ENCODE measurements around the gene RPS19.

RPS19 gene

DNA sequence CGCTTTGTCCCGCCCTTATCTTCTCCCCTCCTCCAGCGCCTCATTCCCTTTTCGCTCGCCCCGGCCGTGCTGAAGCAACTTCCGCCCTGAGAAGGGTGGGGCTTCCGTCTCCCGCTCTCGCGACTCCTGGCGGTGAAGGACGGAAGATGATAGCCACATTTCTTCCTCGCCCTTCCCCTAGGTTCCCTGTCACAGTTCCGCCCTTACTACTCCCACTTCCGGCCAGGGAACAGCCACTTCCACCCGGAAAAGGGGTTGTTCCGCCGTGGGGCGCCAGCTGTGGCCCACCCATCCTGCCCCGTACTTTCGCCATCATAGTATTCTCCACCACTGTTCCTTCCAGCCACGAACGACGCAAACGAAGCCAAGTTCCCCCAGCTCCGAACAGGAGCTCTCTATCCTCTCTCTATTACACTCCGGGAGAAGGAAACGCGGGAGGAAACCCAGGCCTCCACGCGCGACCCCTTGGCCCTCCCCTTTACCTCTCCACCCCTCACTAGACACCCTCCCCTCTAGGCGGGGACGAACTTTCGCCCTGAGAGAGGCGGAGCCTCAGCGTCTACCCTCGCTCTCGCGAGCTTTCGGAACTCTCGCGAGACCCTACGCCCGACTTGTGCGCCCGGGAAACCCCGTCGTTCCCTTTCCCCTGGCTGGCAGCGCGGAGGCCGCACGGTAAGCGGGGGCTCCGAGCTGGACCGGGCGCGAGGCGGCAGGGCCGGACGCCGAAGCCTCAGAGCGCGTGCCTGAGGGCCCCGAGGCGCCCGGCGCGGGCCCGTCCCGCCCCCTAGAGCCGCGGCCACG, at the start of gene RPS19:
TSS of gene RPS19 (plus strand) at position 638 of the 801 bp plus-strand sequence. CDS start 520 bp downstream, outside the sequence.
- peak; percentile 97 for DNase-seq

GRCh38 chr19:41810301-41810700, 49.8 kb upstream of the RPS19 start:
- DNase-seq, result no peak

GRCh38 chr19:41811036-41811435, 49.0 kb upstream of the RPS19 start:
- DNase-seq, result no peak

- DNase-seq, result no peak
Observed at GRCh38 chr19:41811981-41812380, 48.1 kb upstream of the RPS19 start.

GRCh38 chr19:41813911-41814310, 46.1 kb upstream of the RPS19 start:
- DNase-seq, result no peak

DNA sequence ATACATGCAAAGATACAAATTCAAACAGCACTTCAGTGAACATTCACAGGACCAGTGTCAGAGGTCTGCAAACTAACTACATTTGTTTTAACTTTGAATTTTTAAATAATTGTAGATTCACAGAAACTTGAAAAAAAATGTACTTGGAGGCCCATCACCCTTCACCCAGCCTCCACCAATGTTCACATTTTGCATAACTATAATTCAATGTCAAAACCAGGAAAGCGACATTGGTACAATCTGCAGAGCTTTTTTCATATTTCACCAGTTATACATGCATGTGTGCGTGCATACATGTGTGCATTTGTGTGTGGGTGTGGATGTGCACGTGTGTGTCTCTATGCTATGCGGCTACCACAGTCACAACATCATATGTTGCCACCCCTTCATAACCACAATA, 44.8 kb upstream of the RPS19 start:
- no peak for DNase-seq

- no peak for DNase-seq
Observed at GRCh38 chr19:41816761-41817160, 43.3 kb upstream of the RPS19 start.

GRCh38 chr19:41821003-41821735, 38.9 kb upstream of the RPS19 start:
- no peak for DNase-seq

GRCh38 chr19:41837981-41838708, 21.9 kb upstream of the RPS19 start:
- DNase-seq, result no peak

GRCh38 chr19:41839211-41839610, 20.8 kb upstream of the RPS19 start:
- DNase-seq, result no peak

GRCh38 chr19:41843371-41843770, 16.7 kb upstream of the RPS19 start:
- DNase-seq, result no peak

- no peak for DNase-seq
Observed at GRCh38 chr19:41844601-41845000, 15.5 kb upstream of the RPS19 start, which contains the start of gene LYPD4. TSS of gene LYPD4 (minus strand) at chr19:41844683. CDS start at chr19:41839285, 5,398 bp downstream.

DNA sequence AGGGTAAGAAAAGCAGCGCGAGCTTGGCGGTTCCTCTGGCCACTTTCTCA, 15.2 kb upstream of the RPS19 start, which contains the start of gene DMRTC2:
TSS of gene DMRTC2 (plus strand) at position 42 of the 50 bp plus-strand sequence. CDS start 2,387 bp downstream, outside the sequence.
- no peak for DNase-seq

DNA sequence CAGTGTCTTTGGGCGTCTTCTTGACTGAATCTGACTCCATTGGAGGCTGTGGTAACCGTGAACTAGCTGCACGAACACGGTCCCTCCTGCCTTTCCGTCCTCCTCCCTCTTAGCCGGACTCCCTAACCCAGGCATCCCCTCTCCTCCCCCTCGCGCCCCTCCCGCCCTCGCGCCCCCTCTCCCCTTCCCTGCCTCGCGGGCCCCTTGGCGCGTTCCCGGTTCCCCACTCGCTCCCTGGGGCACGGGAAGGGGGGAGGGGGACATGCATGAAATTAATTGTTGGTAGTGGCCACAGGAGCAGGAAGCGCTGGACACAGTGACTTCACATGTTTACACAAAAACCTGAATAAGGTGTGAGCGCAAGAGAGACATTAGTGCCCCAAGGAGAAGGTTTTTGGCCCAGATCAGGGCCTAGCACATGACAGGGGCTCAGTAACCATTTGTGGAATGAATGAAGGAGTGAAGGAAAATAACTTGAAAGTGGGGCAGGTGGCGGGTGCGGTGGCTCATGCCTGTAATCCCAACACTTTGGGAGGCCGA, 14.9 kb upstream of the RPS19 start:
- no peak for DNase-seq

DNA sequence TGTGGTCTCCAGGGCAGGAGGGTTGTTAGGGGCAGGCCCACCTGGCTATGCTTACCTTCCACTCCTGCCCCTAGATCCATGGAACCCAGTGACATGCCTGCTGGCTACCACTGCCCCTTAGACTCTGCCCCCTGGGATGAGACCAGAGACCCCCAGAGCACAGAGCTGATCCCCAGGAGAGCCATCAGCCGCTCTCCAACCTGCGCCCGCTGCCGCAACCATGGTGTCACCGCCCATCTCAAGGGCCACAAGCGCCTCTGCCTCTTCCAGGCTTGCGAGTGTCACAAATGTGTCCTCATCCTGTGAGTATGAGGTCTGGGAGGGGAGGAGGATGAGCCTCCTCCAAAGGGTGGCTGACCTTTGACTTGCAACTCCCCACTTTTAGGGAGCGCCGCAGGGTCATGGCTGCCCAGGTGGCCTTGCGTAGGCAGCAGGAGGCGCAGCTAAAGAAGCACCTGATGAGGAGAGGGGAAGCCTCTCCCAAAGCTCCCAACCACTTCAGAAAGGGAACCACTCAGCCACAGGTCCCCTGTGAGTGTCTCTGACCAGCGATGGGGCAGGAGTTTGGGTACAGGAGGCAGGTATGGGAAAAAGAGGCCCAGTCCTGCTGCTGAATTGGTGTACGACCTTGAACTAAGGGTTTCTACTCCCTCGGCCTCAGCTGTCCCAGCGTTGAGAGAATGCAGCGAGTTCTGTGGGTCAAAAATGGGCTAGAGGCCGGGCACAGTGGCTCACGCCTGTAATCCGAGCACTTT, 12.5 kb upstream of the RPS19 start:
- no peak for DNase-seq

DNA sequence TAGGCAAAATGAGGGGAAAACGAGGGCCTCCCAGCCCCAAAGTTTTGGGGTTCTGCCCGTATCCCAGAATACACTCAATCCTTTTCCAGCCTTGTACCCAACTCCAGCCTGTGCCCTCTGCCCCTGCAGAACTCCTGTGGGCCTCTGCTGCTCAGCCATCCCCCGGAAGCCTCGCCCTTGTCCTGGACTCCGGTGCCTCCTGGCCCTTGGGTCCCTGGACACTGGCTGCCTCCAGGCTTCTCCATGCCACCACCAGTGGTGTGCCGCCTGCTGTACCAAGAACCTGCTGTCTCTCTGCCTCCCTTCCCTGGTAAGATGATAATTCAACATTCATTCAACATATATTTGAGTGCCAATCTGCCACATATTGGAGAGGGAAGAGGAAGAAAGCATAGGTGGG, 11.4 kb upstream of the RPS19 start:
- DNase-seq, result no peak

- no peak for DNase-seq
Observed at GRCh38 chr19:41849067-41849466, 11.0 kb upstream of the RPS19 start.

- no peak for DNase-seq
Observed at GRCh38 chr19:41850381-41850780, 9.7 kb upstream of the RPS19 start.

DNA sequence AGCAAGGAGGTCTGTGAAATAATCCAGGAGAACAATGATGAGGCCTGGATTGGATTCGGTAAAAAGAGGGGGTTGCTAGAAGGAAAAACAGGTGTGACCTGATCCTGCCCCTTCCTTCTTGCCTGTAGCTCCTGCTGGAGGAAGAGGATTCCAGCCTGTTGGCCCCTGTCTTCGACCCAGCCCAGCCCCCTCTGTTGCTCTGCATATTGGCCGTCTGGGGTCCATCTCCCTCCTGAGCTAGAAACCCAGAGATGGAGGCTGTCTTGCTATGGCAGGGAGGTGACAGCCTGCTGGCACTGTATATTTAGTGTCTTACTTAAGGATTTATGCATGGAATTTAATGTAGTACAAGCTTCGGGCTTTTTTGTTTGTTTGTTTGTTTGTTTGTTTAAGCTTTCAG, 8.6 kb upstream of the RPS19 start:
- no peak for DNase-seq

DNA sequence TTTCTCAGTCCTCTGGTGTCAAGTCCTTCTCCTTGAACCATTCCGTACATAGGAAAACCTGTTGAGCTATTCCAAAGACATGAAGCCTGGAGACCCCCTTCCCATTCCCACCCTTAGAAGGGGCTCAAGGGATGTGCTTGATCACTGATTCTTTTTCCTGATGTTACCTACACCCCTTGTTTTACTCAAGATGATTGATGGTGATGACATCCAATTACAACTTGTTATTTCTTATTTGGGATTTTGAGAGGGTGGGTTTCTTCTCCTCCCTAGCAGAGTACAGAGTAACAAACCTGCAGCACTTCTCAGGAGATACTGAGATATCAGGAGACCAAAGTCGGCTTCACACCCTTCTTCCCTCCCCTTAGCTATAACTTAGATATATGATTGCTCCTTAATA, 6.7 kb upstream of the RPS19 start:
- no peak for DNase-seq

DNA sequence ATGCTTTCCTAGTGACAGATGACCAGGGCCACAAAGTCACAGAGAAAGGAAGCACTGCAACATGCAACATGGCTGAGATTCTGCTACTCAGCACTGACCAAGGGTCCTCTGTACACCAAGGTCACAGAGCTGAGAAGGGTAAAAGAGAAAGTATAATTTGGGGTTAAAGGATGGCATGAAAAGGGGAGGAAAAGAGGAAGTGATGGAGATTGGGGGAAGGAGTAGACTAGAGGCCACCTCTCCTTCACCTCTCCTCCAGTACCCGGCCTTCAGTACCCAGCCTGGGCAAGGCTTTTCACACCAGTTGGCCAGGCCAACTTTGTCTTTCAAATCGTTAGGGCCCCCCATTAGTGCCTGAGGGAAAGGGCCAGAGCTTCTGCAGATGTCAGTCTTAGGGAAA, 6.3 kb upstream of the RPS19 start:
- DNase-seq, result no peak

DNA sequence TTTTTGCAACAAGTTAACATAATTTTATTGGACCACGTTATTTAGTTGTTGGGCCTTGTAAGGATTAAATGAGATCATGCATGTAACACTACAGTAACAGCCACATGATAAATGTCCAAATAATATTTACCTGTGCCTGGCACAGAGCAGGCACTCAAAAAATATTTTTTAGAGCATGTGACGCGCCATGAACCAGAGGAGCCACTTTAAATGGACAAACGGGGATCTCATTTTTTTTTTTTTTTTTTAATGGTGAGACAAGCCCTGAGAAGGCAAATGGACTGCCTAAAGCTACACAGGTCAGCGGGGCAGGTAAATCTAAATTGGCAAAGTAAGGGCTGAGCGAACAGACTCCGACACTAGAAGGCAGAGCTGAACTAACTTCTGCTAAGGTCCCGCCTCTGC, 840 bp upstream of the RPS19 start:
- no peak for DNase-seq

Data from NCI-H446 treated with DMSO at 0.1 percent for 48 hours (cell line).